Stimulated activated CD4-positive, alpha-beta T cell treated with anti-CD3 and anti-CD28 coated beads, Interleukin-2, amount 100 ng/mL, for 24 hours (primary cell): ENCODE data around the gene NEIL1.
A peak's percentile ranks its signal among the peaks of the same experiment; 100 is the strongest.
"Not testable (repeated sequence)": the region's sequence is repeated elsewhere in the genome, so short reads cannot be mapped to it uniquely, and the experiment has no call there.

Experiments used
- DNase-seq, 2 donors: peaks; one replicate each; pipeline ENCODE4 v3.0.0-alpha.2; 2020

The NEIL1 gene

DNA sequence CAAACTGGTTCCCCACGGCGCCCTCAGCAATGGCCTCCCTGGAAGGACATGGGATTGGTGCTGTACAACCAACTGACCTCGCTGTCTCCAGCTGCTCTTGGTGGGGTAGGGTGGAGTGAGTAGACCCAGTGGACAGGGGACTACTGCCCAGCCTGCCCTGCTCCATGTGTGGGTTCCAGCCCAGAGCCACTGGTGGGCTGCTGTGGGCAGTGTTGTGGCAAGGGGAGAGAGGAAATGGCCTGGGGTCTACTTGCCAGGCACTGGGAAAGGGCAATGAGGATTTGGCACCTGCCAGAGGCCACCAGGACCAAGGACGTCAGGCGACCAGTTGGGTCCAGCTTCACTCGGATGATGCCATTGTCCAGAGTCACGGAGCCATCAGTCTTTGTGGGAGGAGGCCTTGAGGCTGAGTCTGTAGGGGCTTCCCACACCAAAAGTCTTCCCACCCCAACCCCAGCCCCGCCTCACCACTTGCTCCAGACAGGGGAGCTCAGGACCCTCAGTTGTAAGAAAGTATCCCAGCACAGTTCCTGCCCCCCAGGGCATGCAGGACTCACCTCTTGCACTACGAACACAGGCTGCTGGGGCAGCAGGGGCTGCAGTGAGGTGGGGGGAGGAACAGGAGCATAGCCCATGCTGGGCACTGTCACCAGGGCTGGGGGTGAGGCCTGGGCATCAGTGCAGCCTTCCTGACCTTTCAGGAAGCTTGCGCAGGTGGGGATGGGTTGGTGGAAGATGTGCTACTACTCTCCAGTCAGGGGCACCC is 12.1 kb downstream of the NEIL1 start:
- no peak for DNase-seq

GRCh38 chr15:75359537-75360250 is 12.9 kb downstream of the NEIL1 start:
- DNase-seq, result no peak

- DNase-seq, result no peak
Observed at GRCh38 chr15:75360391-75360790, 13.6 kb downstream of the NEIL1 start.

- no peak for DNase-seq
Observed at GRCh38 chr15:75360856-75361255, 14.0 kb downstream of the NEIL1 start.

DNA sequence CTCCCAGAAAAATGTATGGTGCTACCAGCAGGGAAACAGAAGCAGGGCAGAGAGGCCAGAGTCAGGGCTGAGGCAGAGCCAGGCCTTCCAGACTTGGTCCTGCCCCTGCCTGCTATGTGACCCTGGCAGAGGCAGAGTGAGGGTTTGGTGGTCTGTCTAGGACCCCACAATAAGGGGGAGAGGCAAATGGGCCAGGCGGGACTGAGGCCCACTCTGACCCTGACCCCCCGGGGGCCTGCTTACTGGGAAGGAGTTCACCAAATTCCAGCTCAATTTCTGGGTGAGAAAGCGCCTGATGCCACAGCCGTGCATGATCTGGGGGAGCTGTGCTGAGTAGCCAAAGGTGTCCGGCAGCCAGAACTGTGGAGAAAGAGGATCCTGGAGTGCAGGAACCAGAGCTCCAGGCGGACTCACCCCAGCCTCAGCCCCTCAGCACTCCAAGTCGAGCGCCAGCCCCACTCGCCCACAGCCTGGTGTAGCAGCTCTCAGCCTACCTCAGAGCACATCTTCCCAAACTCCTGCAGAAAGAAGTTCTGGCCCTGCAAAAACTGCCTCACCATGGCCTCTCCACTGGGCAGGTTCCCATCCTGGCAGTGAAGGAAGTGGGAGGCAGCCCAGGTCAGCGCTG is 14.6 kb downstream of the NEIL1 start:
- no peak for DNase-seq

GRCh38 chr15:75361989-75362641 is 15.3 kb downstream of the NEIL1 start:
- DNase-seq, result no peak

DNA sequence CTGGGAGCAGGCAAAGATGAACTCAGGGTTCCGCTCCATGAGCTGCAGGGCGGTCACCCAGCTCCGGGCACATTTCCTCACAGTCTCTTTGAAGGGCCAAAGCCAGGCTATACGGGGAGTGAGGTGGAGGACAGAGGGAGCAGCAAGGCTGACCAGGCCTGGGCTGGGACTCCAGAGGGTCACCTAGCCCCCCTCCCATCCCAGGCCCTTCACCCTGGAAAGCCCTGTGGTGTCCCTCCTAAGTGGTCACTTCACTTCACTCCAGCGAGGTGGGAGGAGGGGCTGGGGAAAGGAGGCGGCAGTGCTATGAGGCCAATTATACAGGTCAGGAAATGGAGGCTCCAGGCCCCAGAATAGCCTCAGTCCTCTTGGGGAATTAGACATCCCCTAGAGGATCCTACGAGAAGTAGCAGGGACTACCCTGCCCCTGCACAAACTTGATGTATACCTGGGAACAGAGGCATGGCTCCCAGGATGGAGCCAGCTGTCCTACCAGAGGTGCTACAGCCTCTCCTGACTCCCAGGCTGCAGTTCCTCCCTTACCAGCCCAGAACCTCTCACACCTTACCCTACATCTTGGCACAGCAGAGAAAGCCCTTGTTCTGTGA is 15.9 kb downstream of the NEIL1 start:
- no peak for DNase-seq

DNA sequence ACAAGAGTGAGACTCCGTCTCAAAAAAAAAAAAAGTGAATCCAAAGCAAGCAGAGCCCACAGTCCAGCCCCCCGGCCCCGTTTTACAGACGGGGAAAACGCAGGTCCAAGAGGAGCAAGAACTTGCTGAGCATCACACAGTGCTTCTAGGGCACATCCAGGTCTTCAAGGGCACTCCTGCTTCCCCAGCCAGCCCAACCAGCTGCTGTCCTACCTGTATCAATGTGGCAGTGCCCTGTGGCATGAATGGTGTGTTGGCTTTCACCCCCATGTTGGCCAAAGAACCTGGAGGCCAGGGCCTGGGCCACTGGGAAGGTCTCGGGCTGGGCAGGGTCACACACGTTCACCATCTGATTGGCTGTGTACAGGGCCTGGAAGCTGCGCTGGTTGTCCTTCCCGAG is 16.9 kb downstream of the NEIL1 start:
- no peak for DNase-seq

GRCh38 chr15:75364881-75365280 is 18.0 kb downstream of the NEIL1 start:
- no peak for DNase-seq

DNA sequence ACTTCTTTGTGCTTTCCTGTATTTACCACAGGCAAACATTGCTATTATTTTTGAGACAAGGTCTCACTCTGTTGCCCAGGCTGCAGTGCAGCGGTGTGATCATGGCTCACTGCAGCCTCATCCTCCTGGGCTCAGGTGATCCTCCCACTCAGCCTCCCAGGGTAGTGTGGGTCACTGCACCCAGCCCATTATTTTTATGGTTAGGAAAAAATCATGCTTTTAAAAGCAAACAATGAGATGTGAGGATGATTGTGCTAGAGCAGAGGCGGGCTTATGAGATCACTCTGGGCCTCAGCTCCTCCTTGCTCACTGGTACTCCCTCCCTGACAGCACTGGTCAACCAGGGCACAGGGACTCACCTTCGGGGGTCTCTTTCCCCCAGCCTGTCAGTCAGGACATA is 19.3 kb downstream of the NEIL1 start:
- DNase-seq, result no peak

DNA sequence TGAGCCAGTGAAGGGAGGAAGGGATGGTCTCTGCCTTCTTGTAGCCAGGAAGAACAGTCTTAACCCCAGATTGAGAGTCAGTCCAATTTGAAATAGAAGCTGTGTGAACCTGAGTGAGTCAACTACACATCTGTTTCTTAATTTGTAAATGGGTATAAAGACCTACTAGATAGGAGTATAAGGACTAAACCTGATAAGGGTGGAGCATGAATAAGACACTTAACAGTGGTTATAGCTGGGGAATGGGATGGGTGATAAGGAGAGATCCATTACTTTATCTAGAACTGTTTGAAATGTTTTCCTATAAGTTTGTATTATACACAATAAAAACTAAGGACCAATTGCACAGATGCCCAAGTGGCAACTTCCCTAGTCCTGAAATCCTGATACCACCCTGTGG is 20.2 kb downstream of the NEIL1 start:
- DNase-seq, result no peak

- no peak for DNase-seq
Observed at GRCh38 chr15:75367406-75367912, 20.6 kb downstream of the NEIL1 start.

DNA sequence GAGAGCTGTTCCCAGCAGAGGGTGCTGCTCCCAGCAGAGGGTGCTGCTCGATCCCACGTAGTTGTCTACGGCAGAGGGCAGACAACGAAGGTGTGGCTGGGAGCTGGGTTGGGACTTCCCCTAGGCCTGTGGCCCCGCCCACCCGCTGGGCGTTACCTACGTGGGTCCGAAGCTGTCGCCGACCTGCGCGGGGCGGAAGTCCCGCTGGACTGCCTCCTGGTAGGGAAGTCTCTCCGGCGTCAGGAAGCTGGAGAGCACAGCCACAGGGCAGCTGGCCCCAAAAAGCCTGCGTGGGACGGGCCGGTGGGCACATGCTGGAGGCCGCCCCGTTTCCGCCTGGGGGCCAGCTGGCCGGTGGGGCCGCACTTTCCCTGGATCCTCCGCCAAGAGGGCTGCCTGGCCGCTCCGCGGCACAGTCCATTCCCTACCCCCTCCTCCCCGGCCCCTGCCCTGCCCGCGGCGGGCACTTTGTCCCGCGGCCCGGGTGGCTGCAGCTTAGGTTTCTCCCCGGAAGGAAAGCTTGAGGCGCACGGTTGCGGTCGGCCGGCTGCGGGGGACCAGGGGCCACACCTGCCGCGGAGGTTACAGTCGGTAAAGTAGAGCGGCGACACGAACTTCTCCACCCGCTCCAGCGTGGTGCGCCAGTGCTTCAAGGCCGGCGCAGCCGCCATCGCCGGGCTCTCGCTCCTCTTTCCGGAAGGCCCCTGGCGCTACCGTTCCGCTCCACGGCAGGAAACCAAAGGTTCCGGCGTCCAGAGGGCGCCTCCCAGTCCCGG is 21.3 kb downstream of the NEIL1 start, which contains the start of gene MAN2C1:
MAN2C1 (minus strand) TSS at position 695 of the 776 bp plus-strand sequence; CDS start at position 671, 24 bp downstream.
- DNase-seq, result peak; percentile 95 to 97

DNA sequence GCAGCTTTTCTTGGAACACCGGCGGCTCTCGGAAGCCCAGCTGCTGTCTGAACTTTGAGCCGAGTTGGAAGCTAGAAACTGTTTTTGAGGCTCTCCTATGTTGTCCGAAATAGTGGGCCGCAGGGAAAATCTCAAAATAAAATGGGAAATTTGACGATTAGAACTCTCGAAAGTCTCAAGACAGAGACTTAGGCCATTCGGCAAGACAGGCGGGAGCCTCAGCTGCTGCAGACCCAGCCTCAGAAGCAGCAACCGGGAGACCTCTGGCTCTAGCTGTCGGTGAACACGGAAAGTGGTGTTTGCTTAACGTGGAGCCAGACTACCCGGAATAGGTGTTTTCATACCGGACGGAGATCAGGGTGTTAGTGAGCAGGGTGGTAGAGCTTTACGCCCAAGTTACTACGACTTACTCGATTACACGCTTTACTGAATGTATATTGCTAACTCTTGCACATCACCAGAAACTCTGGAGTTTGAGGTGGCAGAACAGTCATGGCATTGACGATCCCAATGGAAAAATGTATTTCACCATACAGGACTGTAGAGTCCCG is 21.9 kb downstream of the NEIL1 start:
- DNase-seq, result no peak

DNA sequence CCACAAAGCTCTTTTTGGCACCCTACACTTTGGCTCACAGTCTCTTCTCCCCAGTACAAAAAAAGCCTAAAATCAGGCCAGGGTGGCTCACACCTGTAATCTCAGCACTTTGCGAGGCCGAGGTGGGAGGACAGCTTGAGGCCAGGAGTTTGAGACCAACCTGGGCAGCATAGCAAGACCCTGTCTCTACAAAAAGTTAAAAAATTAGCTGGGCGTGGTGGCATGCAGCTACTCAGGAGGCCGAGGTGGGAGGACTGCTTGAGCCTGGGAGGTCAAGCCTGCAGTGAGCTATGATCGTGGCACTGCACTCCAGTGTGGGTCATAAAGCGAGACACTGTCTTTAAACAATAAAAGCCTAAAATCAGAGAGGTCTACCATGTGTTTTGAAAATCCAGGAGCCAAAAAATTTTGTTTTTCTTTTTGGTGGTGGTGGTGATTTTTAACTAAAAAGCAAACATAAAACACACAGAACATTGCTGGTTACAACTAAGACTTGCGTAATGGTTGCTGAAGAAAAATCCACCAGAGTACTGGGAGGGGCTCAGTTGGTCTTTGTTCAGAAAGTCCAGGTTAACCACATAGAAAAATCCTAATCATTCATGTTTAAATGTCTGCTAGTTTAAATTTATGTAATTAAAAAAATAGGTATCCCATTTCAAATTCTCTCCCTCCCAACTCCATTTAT is 23.2 kb downstream of the NEIL1 start:
- no peak for DNase-seq

GRCh38 chr15:75371486-75371885 is 24.6 kb downstream of the NEIL1 start:
- no peak for DNase-seq

- no peak for DNase-seq
Observed at GRCh38 chr15:75371901-75372688, 25.3 kb downstream of the NEIL1 start.

DNA sequence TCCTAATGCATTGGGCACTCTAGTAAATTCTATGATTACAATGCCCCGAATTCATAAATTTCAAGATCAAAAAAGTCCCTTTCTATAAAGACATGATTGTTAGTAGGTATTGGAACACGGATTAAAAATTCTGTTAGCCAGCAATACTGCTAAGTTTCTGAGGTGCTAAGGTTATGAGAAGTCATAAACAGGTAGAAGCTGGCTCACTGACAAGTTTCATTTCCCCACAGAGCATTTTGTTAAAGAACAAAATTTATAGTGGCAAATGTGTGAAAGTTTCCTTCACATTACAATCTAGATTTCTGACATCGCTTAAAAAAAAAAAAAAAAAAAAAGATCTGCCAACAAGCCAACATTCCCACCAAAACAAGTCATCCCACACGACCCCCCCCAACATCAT is 33.9 kb downstream of the NEIL1 start:
- no peak for DNase-seq

DNA sequence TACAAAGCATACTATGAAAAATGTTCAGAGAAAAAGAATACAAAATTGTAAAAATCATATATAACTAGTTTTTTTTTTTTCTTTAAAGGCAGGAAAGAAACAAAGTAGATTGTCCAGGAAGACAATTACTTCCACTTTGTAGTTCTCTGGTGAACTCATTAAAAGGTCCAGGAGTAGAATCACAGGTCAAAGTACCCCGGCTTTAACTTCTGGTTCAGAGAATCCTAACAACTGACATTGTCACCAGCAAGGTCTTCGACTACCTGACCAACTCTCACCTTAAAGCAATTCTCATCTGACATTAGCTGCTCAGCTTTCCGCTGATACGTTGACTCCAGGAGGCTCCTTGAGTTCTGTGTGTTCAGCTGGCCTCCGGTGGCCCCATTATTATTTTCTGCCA is 37.1 kb downstream of the NEIL1 start:
- DNase-seq, result not testable (repeated sequence)

DNA sequence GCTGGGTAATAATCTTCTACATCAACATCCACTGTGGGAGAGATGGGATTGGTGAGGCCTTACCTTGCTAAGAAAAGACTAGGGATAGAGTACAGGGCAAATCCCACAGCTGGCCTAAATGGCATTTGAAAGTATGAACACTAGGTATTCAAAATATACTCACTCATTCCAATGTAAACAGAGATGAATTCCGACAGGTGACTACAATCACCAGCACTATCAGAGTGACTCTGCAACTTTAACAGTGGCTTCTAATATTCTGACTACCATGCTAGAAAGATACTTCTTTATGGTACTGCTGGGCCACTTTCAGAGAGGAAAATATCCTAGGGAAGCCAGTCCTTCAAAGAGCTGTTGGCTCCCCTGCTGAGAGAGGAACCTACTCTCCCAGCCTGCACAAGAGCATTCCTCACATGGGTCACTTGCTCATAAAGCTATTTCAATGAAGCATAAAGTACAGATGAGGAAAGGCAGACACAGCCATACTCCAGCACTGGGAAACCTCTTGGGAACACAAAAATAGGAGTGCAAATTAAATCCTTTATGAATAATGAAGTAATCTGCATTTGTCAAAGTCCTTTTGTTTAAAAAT is 43.0 kb downstream of the NEIL1 start:
- no peak for DNase-seq
